Measurements from ENCODE around the gene KLHDC4. TPM values are rescaled to one million over a fixed set of nuclear protein-coding genes. Genes with fewer than 3 reads are reported as not detected.

The KLHDC4 gene
- total and polyA plus RNA-seq, 10 of the 15 experiments (the other 5 are each of a cell fraction or from before 2014, with no cell fraction given), result 0.80 to 62.1 (median 32.8) TPM

DNA sequence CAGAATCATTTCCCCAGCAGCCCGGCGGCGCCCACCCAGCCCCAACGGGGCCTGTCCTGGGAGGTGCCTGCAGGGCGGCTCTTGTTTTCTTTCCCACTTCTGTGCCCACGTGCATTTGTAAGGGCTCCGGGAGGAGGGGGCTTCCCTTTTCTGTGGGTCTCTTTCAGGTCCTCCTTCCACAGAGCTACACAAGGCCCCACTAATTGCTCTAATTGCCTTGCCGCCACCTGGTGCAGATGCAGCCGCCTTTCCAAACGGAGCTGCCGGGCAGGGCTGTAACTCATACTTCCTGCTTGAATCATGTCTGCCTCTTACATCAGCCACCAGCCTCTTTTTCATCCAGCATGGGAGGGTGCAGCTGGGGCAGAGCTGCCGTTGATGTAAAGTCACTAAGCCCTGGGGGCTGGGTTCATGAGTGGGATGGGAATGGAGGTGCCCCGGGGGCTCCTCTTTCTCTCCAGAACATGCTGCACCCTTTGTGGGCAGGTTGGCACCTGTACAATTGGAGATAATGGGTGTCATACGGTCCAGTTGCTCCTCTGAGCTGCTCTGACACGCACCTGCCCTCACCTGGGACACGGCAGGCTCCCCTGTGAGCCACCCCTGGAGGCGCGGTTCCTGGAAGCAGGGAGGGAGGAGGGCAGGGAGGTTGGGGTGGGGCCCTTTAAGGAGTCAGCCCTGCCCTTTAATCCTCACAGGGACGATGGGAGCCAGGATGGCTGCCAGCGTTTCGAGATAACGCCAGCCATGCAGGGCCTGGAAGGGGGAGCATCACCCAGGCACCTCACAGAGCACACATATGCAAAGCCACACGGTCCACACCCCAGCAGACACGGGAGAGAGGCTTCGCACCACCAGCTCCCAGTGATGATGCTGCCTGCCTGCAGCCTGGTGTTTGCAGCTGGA is 41.1 kb upstream of the KLHDC4 start (continued):
- no peak for TF ChIP-seq ZNF592 (IDR thresholded peaks at IDR 0.05)
- TF ChIP-seq EED (IDR thresholded peaks at IDR 0.05; ENCODE audit: low read depth), result peak; percentile 38; the same call in 1 of the 2 replicates
- TF ChIP-seq BCL11A (IDR thresholded peaks at IDR 0.05; ENCODE audit: low read depth, low read length), result peak; percentile 15; the same call in 1 of the 2 replicates
- TF ChIP-seq ETV6 (conservative IDR thresholded peaks at IDR 0.05 in 1 of 2, IDR thresholded peaks at IDR 0.05 in 1 of 2; ENCODE audit: borderline replicate concordance in 1 of 2, low read depth in 1 of 2), result 0 out of 4 replicates have a peak, but pooled peaks of 1 of the 2 experiments have one; percentile 12
- no peak for TF ChIP-seq SMAD1 (IDR thresholded peaks at IDR 0.05; ENCODE audit: low read depth, partially characterized antibody)
- peak; percentile 33; the same call in 1 of the 2 replicates for TF ChIP-seq YY1 (IDR thresholded peaks at IDR 0.05; ENCODE audit: low read depth, low read length)
- TF ChIP-seq NR2C2 (IDR thresholded peaks at IDR 0.05; ENCODE audit: borderline replicate concordance, control insufficient read depth, insufficient read length, low read depth), result no peak
- peak; percentile 22 for TF ChIP-seq POLR2A (IDR thresholded peaks at IDR 0.05; ENCODE audit: low read depth, low read length)
- no peak for TF ChIP-seq LARP7 (IDR thresholded peaks at IDR 0.05)
- no peak for TF ChIP-seq MYC (IDR thresholded peaks at IDR 0.05; ENCODE audit: insufficient read depth, insufficient read length, insufficient replicate concordance, low read length, severe bottlenecking)
- peak; percentile 72 for TF ChIP-seq MTA2 (IDR thresholded peaks at IDR 0.05; ENCODE audit: low read depth)
- TF ChIP-seq ZBED1 (IDR thresholded peaks at IDR 0.05; ENCODE audit: borderline replicate concordance), result no peak
- no peak for TF ChIP-seq SP1 (IDR thresholded peaks at IDR 0.05; ENCODE audit: low read depth, low read length)
- TF ChIP-seq, protein P1, sequence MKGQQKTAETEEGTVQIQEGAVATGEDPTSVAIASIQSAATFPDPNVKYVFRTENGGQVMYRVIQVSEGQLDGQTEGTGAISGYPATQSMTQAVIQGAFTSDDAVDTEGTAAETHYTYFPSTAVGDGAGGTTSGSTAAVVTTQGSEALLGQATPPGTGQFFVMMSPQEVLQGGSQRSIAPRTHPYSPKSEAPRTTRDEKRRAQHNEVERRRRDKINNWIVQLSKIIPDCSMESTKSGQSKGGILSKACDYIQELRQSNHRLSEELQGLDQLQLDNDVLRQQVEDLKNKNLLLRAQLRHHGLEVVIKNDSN (IDR thresholded peaks at IDR 0.05; ENCODE audit: borderline replicate concordance, extremely low read length, insufficient read depth, low read depth, low read length), result no peak
- TF ChIP-seq CREM (IDR thresholded peaks at IDR 0.05; ENCODE audit: low read depth), result peak; percentile 44; the same call in 1 of the 2 replicates
- TF ChIP-seq STAT1 (conservative IDR thresholded peaks at IDR 0.05), result no peak
- no peak for TF ChIP-seq RAD21 (IDR thresholded peaks at IDR 0.05; ENCODE audit: insufficient read depth, low read depth, low read length)
- TF ChIP-seq NFYA (IDR thresholded peaks at IDR 0.05; ENCODE audit: borderline replicate concordance, low read depth, low read length), result no peak
- no peak for TF ChIP-seq ZNF622 (IDR thresholded peaks at IDR 0.05)
- no peak for TF ChIP-seq JUND (IDR thresholded peaks at IDR 0.05; ENCODE audit: low read depth, low read length)
- TF ChIP-seq CEBPB (IDR thresholded peaks at IDR 0.05; ENCODE audit: borderline replicate concordance in 1 of 2, low read depth in 2 of 2, low read length in 2 of 2), result no peak

Data from GM12878 (cell line).